SHP77 (cell line): ENCODE results near the gene TMEM101.
A peak's percentile ranks its signal among the peaks of the same experiment; 100 is the strongest.
"Not testable (repeated sequence)": the region's sequence is repeated elsewhere in the genome, so short reads cannot be mapped to it uniquely, and the experiment has no call there.

ENCODE experiments used
- DNase-seq, 2 experiments: peaks; one replicate each; lab custom pipeline; 2025; lab: John Stamatoyannopoulos, UW

The TMEM101 gene

GRCh38 chr17:44023545-44024270, 8.9 kb upstream of the TMEM101 start:
- DNase-seq = peak in 1 of 2 experiments; percentile 27

- DNase-seq = no peak
Measured at GRCh38 chr17:44022246-44022645, 7.5 kb upstream of the TMEM101 start.

GRCh38 chr17:44021227-44021626, 6.5 kb upstream of the TMEM101 start:
- not testable (repeated sequence) for DNase-seq

GRCh38 chr17:44014133-44014436, 678 bp downstream of the TMEM101 start:
- DNase-seq = no peak

- no peak for DNase-seq
Measured at GRCh38 chr17:44012874-44013273, 1.9 kb downstream of the TMEM101 start.

GRCh38 chr17:44012391-44012790, 2.4 kb downstream of the TMEM101 start:
- DNase-seq = no peak

GRCh38 chr17:44011876-44012275, 2.9 kb downstream of the TMEM101 start:
- no peak for DNase-seq

GRCh38 chr17:44010966-44011647, 3.7 kb downstream of the TMEM101 start:
- no peak for DNase-seq

- DNase-seq = no peak
Measured at GRCh38 chr17:44008205-44008909, 6.4 kb downstream of the TMEM101 start.

- DNase-seq = no peak
Measured at GRCh38 chr17:44007346-44008204, 7.2 kb downstream of the TMEM101 start.

GRCh38 chr17:44006598-44007345, 8.0 kb downstream of the TMEM101 start:
- DNase-seq = peak; percentile 80 to 82

- no peak for DNase-seq
Measured at GRCh38 chr17:44006272-44006597, 8.5 kb downstream of the TMEM101 start.

- DNase-seq = no peak
Measured at GRCh38 chr17:44005527-44006271, 9.1 kb downstream of the TMEM101 start.

GRCh38 chr17:44004761-44005526, 9.8 kb downstream of the TMEM101 start:
- DNase-seq = no peak

GRCh38 chr17:44004077-44004760, 10.5 kb downstream of the TMEM101 start, which contains the start of gene NAGS:
Gene NAGS (plus strand): TSS chr17:44004622. CDS start chr17:44004664, 42 bp downstream.
- no peak for DNase-seq

GRCh38 chr17:44002141-44002848, 12.5 kb downstream of the TMEM101 start:
- DNase-seq = no peak

GRCh38 chr17:44001461-44001920, 13.3 kb downstream of the TMEM101 start:
- no peak for DNase-seq

- DNase-seq = no peak
Measured at GRCh38 chr17:44000871-44001460, 13.8 kb downstream of the TMEM101 start.
